Ascending aorta (tissue), 2 donors: ENCODE results near the gene METTL1. TPM values are rescaled to one million over a fixed set of nuclear protein-coding genes. Genes with fewer than 3 reads are reported as not detected.

Source experiments
- DNase-seq, 2 donors: peaks; one replicate each; pipeline ENCODE4 v3.0.0-alpha.2; 2019; ENCODE audit warnings: low spot score in 2 of 2
- H3K27ac ChIP-seq, 2 donors: fragments of 200-600 bp; sonication (generic); one replicate each; pipeline ENCODE4 v1.5.1; 2016 to 2017; ENCODE audit warnings: mild to moderate bottlenecking in 1 of 2
- H3K27me3 ChIP-seq: fragments of 200-600 bp; sonication (generic); one replicate; pipeline ENCODE4 v1.5.1; 2017
- H3K36me3 ChIP-seq, 2 donors: fragments of 200-600 bp; sonication (generic); one replicate each; pipeline ENCODE4 v1.5.1; 2016
- H3K4me1 ChIP-seq, 2 donors: fragments of 200-600 bp; sonication (generic); one replicate each; pipeline ENCODE4 v1.5.1; 2016 to 2017; ENCODE audit warnings: mild to moderate bottlenecking in 1 of 2
- H3K4me3 ChIP-seq, 2 donors: fragments of 200-600 bp; sonication (generic); one replicate each; pipeline ENCODE4 v1.5.1; 2016 to 2017; ENCODE audit warnings: mild to moderate bottlenecking in 1 of 2
- H3K9me3 ChIP-seq, 2 donors: fragments of 200-600 bp; sonication (generic); one replicate each; pipeline ENCODE4 v1.5.1; 2016
- CTCF ChIP-seq, 3 experiments: fragments of 200-600 bp in 2 of 3; fragments of 450-650 bp in 1 of 3; sonication (generic) in 2 of 3; IDR thresholded peaks; one replicate each; pipeline ENCODE4 v1.5.1; 2016 to 2019; ENCODE audit warnings: antibody characterized with exemption in 3 of 3, mild to moderate bottlenecking in 1 of 3, moderate library complexity in 1 of 3
- intact Hi-C: fragments of 100-400 bp; cut with DNase I; formaldehyde crosslinking; loops from one replicate; pipeline ENCODE4 v1.15.1; 2023
- total RNA-seq: library from RNA; depleted of rRNA; stranded (reverse); fragments of >200 nt; gene quantifications from one replicate; pipeline ENCODE4 v1.1.0, GENCODE V29; 2016

The METTL1 gene
- total RNA-seq, 1 donor from 2014 or later: 29.8 TPM

- H3K9me3 ChIP-seq: no peaks in the 10 kb centered on the region
- intact Hi-C loops: no loop called here
- H3K4me3 ChIP-seq: no peak overlapping the region
- H3K27ac ChIP-seq: no peak overlapping the region
- peaks cover 0 to 12% of the 10 kb centered on the region in 2 donors for H3K4me1 ChIP-seq
- TF ChIP-seq CTCF (IDR thresholded peaks at IDR 0.05): no peak
- no peaks in the 10 kb centered on the region for H3K36me3 ChIP-seq
- DNase-seq: peak in 1 of 2 donors; percentile 56
- peaks cover 7% of the 10 kb centered on the region for H3K27me3 ChIP-seq
Measured at GRCh38 chr12:57730336-57731067, 41.4 kb downstream of the METTL1 start.

GRCh38 chr12:57729321-57729844, 42.5 kb downstream of the METTL1 start:
- H3K9me3 ChIP-seq: no peaks in the 10 kb centered on the region
- intact Hi-C loops: loop anchor here (5.0 kb wide), 1 partner anchor 38 kb away; the partner anchor contains the start of gene CYP27B1
- peak in 1 of 2 donors; percentile 42 for DNase-seq

GRCh38 chr12:57727758-57728395, 44.0 kb downstream of the METTL1 start:
- DNase-seq: peak in 1 of 2 donors; percentile 47
- intact Hi-C loops: loop anchor here (2.0 to 5.0 kb wide), 2 partner anchors 17 to 39 kb away; partner anchors contain the start of genes CYP27B1 and TSPAN31
- no peak for TF ChIP-seq CTCF (IDR thresholded peaks at IDR 0.05)

More at GRCh38 chr12:57729321-57729844, 42.5 kb downstream of the METTL1 start:
- peaks cover 0 to 12% of the 10 kb centered on the region in 2 donors for H3K4me1 ChIP-seq
- H3K27ac ChIP-seq: no peak overlapping the region
- no peak overlapping the region for H3K4me3 ChIP-seq
- H3K27me3 ChIP-seq: peaks cover 3% of the 10 kb centered on the region
- no peaks in the 10 kb centered on the region for H3K36me3 ChIP-seq
- no peak for TF ChIP-seq CTCF (IDR thresholded peaks at IDR 0.05)

GRCh38 chr12:57726884-57727757, 44.8 kb downstream of the METTL1 start:
- intact Hi-C loops: loop anchor here (2.0 to 5.0 kb wide), 2 partner anchors 18 to 40 kb away; partner anchors contain the start of genes CYP27B1 and TSPAN31
- H3K36me3 ChIP-seq: no peaks in the 10 kb centered on the region
- no peak for DNase-seq
- peaks cover 0 to 12% of the 10 kb centered on the region in 2 donors for H3K4me1 ChIP-seq
- H3K27ac ChIP-seq: no peak overlapping the region
- no peaks in the 10 kb centered on the region for H3K9me3 ChIP-seq
- H3K27me3 ChIP-seq: peaks cover 3% of the 10 kb centered on the region
- TF ChIP-seq CTCF (IDR thresholded peaks at IDR 0.05): peak in 2 of 3 experiments; percentile 28 to 38
- H3K4me3 ChIP-seq: peak overlapping the region; percentile 76 to 77

More at GRCh38 chr12:57727758-57728395, 44.0 kb downstream of the METTL1 start:
- Histone ChIP-seq H3K27me3 (peaks cover 3% of the 10 kb centered on the region), H3K4me3 (peak overlapping the region in 1 of 2 donors; percentile 77), H3K9me3 (no peaks in the 10 kb centered on the region), H3K27ac (no peak overlapping the region), H3K36me3 (no peaks in the 10 kb centered on the region), H3K4me1 (peaks cover 0 to 12% of the 10 kb centered on the region in 2 donors)
